Fibroblast of upper back skin (primary cell): ENCODE data around the gene CGREF1.
A peak's percentile ranks its signal among the peaks of the same experiment; 100 is the strongest.

Source experiments
- DNase-seq: peaks from one replicate; pipeline ENCODE4 v3.0.0-alpha.2; 2013

Gene CGREF1

DNA sequence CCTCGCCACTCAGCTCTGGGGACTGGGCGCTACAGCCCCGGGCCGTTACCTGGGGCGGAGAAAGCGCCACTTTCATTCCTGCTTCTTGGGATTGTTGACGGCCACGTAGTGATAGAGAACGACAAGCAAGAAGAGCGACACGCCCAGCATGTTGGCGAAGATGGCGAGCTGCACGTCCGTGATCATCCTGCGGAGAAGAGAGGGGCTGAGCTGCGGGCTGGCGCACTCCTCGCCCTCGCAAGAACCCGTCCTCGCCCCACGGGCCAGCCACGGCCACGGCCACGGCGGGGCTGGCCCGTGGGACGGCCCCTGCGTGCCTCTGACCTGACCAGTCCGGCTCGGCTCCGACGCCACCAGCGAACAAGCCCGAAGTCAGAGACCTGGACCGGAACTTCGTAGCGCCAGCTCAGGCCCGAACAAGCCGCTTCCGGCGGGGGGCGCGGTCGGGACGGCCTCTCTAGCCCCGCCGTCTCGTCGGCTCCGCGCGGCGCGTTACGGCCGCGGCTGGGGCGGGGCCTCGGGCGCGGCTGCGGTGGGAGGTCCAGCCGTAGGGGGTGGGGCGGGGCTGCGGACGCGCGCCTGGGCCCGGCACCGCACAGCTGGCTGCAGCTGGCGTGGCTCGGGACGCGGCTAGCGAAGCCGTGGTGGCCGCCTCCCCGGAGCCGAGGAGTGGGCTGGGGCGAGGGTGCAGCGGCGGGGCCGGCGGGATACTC lies 47.5 kb downstream of the CGREF1 start, which contains the start of gene OST4:
Gene OST4 (minus strand): TSS at position 378 of the 713 bp plus-strand sequence.
- DNase-seq = peak; percentile 92

DNA sequence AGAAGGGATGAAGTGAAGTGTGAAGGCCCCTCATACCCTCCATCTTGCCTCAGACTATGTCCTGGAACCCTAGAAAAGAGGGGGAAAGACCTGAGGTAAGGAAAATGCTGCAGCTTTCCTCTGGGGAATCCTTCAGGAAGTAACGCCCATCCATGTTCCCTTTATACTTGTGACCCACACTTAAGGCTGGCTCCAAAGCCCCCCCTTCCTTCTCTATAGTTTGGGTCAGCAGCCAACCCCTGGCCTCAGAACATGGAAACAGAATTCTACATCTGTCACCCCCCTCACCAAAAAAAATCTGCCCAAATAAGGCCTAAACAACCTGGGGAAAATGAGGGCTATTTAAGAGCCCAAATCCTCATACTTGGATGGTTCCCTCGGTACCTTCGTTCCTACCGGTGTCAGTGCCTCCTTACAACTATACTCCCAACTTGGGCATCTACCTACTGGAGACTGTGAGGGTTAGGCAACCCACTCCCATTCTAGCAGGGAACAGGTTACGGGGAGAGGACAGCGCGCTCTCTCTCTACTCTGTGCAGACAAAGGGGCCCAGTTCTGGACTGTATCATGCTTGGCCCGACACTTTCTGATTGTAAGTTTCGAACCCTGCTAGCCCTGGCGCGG lies 48.2 kb downstream of the CGREF1 start:
- no peak for DNase-seq

DNA sequence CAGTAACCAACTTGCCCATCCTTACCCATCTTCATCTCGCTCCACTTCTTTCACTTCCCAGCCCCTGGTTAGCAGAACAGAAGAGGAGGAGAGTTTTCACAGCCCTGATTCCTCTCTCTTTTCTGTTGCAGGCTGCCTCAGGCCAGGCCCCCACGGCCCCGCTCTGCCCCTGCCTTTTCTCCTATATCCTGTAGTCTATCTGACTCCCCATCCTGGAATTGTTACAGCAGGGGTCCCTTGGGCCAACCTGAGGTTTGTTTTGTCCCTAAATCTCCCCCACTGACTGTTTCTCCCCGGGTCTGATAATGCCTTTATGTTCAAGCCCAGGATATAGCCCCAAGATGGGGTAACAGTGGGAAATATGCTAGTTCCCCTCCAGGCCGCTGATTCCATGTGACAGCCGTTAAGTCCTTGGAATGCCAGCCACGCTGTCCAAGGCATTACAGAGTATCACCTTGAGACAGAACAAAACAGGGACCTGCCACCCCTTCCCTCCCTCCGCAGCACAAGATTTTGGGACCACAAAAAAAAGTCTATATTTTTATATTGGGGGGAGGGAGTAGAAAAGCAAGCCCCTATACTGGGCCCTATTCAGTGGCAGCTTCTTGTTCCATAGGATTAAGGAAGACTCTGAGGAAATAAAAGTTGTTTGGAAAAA lies 48.8 kb downstream of the CGREF1 start:
- no peak for DNase-seq

DNA sequence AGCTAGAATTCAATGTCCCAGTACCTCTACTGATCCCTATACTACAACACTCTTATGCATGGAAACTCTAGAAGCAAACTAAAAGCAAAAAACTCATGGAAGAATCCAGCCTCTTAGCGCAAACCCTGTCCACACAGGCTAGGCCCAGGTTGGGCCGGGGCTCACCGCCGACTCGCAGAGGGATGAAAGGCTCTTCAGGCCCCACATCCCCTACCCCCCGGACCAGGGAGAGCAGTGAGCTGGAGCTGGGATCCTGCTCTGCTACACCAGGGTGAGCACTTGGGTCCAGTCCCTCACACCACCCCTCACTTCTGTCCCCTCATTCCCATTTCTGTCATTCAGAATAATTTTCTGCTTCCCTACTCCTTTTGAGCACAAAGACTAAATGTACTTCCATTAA lies 49.5 kb downstream of the CGREF1 start:
- no peak for DNase-seq

DNA sequence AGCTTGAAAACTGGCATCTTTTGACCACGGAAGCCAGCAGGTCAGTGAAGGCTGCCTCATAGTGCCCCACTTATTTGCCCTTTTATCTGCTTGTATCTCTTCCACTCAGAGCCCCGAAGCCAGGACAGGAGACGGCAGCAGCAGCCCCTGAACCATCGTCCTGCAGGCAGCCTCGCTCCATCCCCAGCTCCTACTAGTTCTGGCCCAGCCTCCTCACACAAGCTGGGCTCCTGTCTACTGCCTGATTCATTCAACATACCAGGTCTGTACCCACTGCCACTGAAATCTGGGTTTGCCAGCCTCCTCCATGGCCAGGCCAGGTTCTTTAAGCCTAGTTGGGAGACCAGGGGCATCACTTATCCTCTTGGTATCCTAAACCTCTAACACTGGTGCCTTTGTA lies 51.5 kb downstream of the CGREF1 start:
- no peak for DNase-seq

DNA sequence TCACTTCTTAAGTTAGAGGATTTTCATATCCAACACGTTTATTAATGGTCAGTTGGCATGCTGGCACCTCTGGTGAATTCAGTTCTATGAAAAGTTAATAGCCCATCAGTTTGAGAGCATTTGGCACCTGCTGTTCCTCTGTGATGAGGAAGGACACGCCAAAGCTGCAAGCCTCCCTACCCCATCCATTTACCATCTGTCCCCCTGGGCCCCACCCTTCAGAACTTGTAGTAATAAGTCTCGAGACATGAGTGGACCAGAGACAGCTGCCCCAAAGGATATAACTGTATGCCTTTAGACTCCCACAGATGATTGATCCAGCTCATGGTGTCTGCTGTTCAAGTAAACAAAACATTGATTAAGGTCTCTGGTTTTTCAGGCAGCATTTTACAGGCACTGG lies 53.8 kb downstream of the CGREF1 start:
- no peak for DNase-seq

DNA sequence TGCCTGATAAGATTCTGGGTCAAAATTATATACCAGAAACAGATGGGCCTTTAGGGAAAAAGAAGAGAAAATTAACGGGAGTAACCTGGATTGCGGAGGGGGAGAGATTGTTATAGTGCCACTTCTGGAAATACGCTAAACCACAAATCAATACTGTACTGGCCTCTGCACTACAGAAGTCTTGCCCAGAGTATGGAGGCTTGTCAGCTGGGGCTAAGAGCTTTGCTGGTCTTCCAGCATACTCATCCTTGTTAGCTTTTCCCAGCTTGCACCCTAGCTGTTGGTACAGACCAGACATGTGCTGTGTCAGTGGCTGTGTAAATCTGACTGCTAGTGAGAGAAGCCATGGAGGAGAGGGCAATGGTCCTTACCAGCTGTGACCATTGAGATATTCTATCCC lies 58.6 kb downstream of the CGREF1 start:
- no peak for DNase-seq

DNA sequence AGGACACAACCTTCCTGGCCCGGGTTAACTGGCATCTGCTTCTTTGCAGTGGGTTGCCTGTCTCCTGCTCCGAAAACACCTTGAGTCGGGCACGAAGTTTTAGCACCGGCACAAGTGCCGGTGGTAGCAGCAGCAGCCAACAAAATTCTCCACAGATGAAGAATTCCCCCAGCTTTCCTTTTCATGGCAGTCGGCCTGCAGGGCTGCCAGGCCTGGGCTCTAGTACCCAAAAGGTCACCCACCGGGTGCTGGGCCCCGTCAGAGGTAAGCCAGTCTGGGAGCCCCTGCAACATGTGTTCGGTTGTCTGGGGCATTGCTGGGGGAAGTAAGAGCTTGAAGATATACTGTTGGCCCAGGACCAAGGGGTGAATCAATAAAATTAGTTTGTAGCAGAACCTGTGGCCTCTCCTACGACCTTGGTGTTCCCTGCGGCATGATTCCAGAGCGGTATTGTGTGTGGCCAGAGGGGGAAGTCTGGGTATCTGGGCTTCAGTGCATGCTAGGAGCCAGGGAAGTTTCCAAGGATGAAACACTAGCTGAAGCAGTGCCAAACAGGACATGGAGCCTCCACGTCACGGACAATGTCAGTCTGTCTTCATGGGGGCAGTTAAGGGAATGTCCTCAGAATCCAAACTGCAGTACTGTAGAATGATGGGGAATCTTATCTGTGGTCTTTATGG lies 59.6 kb downstream of the CGREF1 start:
- no peak for DNase-seq

DNA sequence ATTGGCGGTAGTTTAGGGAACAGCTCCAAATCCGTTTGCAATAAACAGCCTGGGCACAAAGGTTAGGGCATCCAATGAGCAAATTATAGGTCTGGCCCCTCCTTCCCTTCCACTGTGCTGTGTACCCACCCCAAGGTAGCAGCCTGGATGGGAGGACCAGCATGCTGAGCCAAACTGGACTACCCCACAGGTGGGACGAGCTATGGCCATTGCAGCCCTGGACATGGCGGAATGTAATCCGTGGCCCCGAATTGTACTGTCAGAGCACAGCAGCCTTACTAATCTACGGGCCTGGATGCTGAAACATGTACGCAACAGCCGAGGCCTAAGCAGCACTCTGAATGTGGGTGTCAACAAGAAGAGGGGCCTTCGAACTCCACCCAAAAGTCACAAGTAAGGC lies 60.7 kb downstream of the CGREF1 start:
- DNase-seq = no peak

DNA sequence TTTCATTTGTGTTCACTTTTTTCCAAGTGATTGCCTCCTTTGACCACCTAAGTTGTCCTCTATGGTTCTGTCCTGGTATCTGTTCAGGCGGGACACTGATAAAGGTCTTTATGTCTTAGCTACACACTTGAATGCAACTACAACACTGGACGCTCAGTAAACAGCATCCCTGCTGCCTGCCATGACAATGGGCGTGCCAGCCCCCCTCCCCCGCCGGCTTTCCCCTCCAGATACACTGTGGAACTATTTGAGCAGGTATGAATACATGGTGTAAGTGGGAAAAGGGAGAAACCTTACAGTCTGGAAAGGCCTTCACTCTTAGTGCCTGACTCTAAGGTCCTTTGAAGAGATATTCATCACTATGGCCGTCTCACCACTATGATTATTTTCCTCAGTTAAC lies 61.7 kb downstream of the CGREF1 start:
- DNase-seq = no peak

DNA sequence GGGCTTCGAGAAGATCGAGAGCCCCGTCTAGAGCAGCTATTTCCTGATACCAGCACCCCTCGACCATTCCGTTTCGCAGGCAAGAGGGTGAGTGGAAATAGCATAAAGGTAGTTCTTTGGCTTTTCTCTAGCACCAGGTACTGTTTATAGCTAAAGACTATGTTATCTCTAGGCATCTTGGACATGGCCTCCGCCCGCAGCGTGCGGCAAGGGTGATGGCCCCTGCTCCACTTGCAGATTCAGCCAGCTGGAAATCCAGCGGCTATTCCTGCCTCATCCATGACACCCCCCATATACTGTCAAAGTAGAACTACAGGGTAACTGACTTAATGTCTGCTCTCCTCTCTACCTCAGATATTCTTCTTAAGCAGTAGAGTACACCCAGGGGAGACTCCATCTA lies 64.2 kb downstream of the CGREF1 start:
- no peak for DNase-seq

DNA sequence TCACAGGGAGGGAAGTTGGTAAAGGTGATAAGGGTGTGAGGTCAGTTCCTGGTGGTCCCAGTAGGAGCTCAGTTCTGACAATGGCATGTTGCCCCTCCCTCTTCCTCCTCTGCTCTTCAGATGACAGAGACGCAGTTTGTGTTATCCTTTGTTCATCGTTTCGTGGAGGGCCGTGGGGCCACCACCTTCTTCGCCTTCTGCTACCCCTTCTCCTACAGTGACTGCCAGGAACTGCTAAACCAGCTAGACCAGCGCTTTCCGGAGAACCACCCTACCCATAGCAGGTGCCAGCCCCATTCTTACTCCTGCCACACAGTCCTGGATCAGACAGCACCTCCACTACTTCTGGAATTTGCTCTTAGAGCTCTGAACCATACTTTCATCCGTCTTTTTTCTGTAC lies 65.2 kb downstream of the CGREF1 start:
- no peak for DNase-seq

DNA sequence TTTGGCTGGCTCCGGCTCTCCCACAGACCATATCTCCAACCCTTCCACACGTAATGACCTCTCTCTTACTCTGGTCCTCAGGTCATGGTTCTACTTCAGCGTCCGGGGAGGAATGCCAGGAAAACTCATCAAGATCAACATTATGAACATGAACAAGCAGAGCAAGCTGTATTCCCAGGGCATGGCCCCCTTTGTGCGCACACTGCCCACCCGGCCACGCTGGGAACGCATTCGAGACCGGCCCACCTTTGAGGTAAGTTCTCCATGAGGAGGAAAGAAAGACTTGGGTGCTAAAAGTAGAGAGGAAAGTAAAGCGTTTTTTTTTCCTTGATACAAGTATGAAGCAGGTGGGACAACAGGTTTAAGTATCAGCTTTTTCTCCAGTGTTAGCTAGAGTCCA lies 65.6 kb downstream of the CGREF1 start:
- no peak for DNase-seq

DNA sequence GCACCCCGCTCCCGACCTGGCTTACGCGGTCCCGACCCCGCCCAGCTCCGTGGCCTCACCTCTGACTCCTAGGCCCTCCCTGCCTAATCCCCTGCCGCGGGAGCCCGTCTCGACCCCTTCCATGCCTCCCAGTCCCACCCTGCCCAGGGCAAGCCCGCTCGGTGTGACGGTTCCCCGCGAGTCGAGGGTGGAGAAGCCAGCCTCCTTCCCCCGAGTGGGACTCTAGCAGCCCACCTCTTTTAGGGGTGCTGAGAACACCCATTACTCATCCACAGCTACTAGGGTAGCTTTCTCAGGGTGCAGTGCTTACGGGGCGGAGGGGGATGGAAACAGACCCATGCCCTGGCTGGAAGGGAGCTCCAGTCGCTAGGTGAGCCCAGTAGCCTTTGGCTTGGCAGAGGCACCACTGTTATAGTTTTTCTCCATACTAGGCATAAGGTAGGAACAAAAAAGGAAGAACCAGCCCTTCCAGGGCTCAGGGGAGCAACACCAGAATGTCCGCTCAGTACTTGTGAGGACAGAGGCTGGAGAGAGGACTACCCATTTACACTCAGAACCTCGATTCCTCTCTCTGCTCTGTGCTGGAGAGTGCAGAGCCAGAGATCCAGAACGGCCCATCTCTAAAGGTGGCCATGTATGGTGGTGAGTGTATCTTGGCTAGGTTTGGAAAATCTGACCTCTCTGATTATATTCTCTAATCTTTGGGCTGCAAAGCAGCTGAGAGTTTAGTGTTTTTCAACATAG lies 66.9 kb downstream of the CGREF1 start:
- DNase-seq = no peak

DNA sequence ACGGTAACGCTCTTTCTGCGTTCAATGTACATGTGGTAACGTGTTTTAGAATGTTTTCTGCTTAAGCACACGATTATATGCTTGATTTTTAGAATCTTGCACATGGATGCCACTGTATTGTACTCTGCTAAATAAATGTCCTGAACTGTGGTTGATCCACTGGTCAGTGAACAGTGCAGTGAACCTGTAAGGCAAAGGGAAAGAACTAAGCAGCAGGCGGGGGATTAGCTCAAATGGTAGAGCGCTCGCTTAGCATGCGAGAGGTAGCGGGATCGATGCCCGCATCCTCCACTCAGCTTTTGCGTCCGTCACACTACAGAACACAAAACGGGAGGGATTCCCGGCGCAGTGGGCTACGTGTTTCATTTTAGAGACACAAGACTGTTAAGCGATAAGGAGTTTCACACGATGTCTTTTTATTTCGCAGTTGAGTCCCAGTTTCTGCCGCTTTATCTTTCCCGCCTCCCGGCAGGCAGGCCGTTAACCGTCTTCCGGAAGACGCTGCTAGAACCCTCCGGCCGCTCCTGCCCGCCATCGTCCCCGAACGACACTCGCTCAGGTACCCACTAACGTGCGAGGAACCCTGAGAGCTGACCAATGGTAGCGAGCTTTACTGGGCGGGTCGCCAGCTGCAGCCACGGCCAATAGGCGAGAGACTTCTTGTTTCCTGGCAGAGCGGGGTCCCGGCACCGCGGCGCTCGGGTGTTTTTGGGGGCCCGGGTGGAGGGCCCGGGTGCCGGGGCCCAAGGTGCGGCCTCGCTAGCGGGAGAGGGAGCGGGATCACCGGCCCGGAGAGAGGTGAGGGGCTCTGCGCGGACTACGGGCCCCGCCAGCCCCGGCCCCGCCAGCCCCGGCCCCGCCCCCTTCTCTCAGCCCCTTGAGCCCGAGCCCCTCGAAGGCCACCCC lies 67.7 kb downstream of the CGREF1 start, which contains the start of gene AGBL5:
Gene AGBL5 (plus strand): TSS at position 673 of the 906 bp plus-strand sequence. CDS start 1,291 bp downstream, outside the sequence.
- peak; percentile 93 for DNase-seq
